C4-2B (cell line): ENCODE measurements around the gene CACNB2.

Experiments used
- H3K27ac ChIP-seq: fragments of 450-650 bp; 2 replicates; pipeline ENCODE4 v1.5.1; 2017
- ZFX ChIP-seq: fragments of 450-650 bp; IDR thresholded peaks from 2 replicates; pipeline ENCODE4 v1.6.1; 2017
- TF ChIP-seq, protein P1 (sequence below): fragments of 450-650 bp; conservative IDR thresholded peaks from 2 replicates; pipeline ENCODE4 v1.5.1; 2017; ENCODE audit warnings: mild to moderate bottlenecking

Gene CACNB2

DNA sequence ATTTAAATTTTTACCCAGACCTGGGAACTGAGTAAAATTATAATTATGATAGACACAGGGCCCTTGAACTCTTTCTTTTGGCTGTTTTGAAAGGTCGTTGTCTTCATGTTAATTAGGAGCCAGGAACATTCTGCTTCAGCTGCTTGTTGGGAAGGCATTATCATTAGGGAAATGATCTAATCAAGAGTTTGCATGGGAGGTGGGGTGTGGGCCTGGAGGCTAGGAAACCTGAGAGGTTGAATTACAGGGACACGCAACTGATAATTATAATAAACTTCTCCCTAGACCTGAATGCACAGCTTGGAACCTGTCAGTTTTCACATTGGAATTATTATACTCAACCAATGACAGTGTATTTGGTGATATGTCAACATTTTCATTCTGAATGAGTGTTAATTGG is 237.7 kb downstream of the CACNB2 start:
- TF ChIP-seq, protein P1, sequence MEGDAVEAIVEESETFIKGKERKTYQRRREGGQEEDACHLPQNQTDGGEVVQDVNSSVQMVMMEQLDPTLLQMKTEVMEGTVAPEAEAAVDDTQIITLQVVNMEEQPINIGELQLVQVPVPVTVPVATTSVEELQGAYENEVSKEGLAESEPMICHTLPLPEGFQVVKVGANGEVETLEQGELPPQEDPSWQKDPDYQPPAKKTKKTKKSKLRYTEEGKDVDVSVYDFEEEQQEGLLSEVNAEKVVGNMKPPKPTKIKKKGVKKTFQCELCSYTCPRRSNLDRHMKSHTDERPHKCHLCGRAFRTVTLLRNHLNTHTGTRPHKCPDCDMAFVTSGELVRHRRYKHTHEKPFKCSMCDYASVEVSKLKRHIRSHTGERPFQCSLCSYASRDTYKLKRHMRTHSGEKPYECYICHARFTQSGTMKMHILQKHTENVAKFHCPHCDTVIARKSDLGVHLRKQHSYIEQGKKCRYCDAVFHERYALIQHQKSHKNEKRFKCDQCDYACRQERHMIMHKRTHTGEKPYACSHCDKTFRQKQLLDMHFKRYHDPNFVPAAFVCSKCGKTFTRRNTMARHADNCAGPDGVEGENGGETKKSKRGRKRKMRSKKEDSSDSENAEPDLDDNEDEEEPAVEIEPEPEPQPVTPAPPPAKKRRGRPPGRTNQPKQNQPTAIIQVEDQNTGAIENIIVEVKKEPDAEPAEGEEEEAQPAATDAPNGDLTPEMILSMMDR = no peak
- no peak for TF ChIP-seq ZFX
- no peak overlapping the region for H3K27ac ChIP-seq

GRCh38 chr10:18378766-18379165 is 238.5 kb downstream of the CACNB2 start:
- no peak overlapping the region for H3K27ac ChIP-seq
- TF ChIP-seq, protein P1 = no peak
- no peak for TF ChIP-seq ZFX

DNA sequence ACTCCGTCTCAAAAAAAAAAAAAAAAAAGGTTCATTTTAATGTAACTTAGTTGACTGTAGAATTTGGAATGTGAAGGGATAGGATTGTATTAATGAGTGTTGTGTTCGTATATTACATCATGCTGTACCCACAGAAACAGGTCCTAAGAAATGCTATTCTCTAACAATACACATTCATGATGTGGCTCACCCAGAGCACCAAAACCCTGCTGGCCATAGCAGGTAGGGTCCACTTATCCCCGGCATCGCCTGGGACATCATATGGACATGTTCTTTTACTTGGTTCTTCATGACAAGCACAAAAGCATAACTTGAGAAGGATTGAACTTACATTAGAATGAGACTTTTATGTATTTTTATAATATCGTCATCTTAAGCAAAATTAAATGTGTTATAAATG is 241.5 kb downstream of the CACNB2 start:
- TF ChIP-seq, protein P1 = no peak
- no peak for TF ChIP-seq ZFX
- no peak overlapping the region for H3K27ac ChIP-seq

- no peak for TF ChIP-seq ZFX
- TF ChIP-seq, protein P1 = no peak
- H3K27ac ChIP-seq = no peak overlapping the region
Observed at GRCh38 chr10:18397906-18398305, 257.7 kb downstream of the CACNB2 start.

DNA sequence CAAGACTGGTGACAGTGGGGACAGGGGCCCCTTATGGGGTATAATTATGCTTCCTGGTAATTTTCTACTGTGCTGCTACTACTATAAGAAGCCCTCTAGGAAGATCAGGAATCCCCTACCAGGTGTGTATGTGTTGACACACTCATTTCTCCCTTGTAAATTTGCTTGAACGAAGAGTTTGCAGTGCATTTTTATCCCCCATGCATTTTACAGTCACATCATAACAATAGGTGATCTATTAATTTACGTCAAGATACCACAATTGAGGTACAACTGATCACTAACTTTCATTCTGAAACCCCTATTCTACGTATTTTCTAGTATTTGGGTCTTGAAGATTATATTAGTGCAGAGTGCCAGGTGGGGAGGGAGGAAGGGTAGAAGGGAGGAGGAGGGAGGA is 258.9 kb downstream of the CACNB2 start:
- no peak for TF ChIP-seq ZFX
- TF ChIP-seq, protein P1 = no peak
- H3K27ac ChIP-seq = no peak overlapping the region

GRCh38 chr10:18400201-18400905 is 260.1 kb downstream of the CACNB2 start:
- 0 out of 2 replicates have a peak overlapping the region, but pooled peaks have one; percentile 24 for H3K27ac ChIP-seq
- TF ChIP-seq, protein P1 = no peak
- no peak for TF ChIP-seq ZFX

DNA sequence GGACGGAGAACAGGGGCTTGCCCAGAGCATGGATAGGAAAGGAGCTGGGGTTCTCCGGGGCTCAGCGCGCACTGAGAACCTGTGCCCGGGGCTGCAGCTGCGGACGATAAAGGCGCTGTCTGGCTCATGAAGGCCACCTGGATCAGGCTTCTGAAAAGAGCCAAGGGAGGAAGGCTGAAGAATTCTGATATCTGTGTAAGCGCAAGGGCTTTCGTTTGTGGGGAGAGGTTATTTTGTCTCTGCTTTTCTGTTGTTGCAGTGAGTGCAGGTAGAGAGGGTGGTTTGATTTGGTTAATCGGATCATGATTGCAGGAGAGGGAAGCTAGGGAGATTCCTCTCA is 260.7 kb downstream of the CACNB2 start:
- no peak for TF ChIP-seq ZFX
- TF ChIP-seq, protein P1 = no peak
- 0 out of 2 replicates have a peak overlapping the region, but pooled peaks have one; percentile 24 for H3K27ac ChIP-seq
